Measurements from ENCODE around the gene NUP107. TPM values are rescaled to one million over a fixed set of nuclear protein-coding genes. Genes with fewer than 3 reads are reported as not detected.

Gene NUP107
- total RNA-seq, 1 experiment from 2014 or later, result 119 TPM

DNA sequence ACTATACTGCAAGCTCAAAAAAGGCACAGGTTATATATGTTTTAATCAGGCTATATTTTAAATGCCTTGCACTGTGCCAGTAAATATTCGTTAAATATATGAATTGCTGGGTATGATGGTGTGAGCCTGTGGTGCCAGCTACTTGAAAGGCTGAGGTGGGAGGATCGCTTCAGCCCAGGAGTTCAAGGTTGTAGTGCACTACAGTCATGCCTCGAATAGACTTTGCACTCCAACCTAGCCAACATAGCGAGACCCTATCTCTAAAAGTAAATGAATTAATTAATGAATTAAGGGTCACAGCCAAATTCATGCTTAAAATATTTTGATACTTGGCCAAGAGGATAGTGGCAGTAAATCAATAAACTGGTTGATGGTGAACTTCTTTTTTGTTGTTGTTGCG is 99.0 kb downstream of the NUP107 start:
- H3K27me3 ChIP-seq (replicated peaks; ENCODE audit: control insufficient read depth, insufficient read depth, low read length), result no peaks in the 10 kb centered on the region
- H3K9me3 ChIP-seq, result no peaks in the 10 kb centered on the region
- POLR2A ChIA-PET, result no interaction called here
- H3K36me3 ChIP-seq (ENCODE audit: control insufficient read depth, insufficient read depth, low read length), result no peaks in the 10 kb centered on the region
- intact Hi-C loops (cut with micrococcal nuclease; ENCODE audit: unreplicated experiment), result no loop called here
- Mint-ChIP-seq H3K9me3 (ENCODE audit: unreplicated experiment) (no peaks in the 10 kb centered on the region), H3K27ac (ENCODE audit: unreplicated experiment) (no peak overlapping the region), H3K4me3 (ENCODE audit: unreplicated experiment) (no peak overlapping the region), H3K4me1 (ENCODE audit: low read depth, unreplicated experiment) (peaks cover 27% of the 10 kb centered on the region), H3K27me3 (ENCODE audit: insufficient read depth, unreplicated experiment) (no peaks in the 10 kb centered on the region), H3K36me3 (ENCODE audit: insufficient read depth, unreplicated experiment) (no peaks in the 10 kb centered on the region)
- no TSS peak for BruUV-seq (replicated peaks)
- TF ChIP-seq, protein P1, sequence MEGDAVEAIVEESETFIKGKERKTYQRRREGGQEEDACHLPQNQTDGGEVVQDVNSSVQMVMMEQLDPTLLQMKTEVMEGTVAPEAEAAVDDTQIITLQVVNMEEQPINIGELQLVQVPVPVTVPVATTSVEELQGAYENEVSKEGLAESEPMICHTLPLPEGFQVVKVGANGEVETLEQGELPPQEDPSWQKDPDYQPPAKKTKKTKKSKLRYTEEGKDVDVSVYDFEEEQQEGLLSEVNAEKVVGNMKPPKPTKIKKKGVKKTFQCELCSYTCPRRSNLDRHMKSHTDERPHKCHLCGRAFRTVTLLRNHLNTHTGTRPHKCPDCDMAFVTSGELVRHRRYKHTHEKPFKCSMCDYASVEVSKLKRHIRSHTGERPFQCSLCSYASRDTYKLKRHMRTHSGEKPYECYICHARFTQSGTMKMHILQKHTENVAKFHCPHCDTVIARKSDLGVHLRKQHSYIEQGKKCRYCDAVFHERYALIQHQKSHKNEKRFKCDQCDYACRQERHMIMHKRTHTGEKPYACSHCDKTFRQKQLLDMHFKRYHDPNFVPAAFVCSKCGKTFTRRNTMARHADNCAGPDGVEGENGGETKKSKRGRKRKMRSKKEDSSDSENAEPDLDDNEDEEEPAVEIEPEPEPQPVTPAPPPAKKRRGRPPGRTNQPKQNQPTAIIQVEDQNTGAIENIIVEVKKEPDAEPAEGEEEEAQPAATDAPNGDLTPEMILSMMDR (IDR thresholded peaks at IDR 0.05; ENCODE audit: insufficient read depth in 1 of 2, low read depth in 1 of 2, low read length in 1 of 2, severe bottlenecking in 1 of 2, unreplicated experiment in 1 of 2), result no peak
- H3K4me1 ChIP-seq, result peaks cover 23% of the 10 kb centered on the region
- H3K4me3 ChIP-seq (ENCODE audit: low read depth, low read length), result no peak overlapping the region
- CTCF ChIA-PET, result no interaction called here
- DNase-seq, result no peak

DNA sequence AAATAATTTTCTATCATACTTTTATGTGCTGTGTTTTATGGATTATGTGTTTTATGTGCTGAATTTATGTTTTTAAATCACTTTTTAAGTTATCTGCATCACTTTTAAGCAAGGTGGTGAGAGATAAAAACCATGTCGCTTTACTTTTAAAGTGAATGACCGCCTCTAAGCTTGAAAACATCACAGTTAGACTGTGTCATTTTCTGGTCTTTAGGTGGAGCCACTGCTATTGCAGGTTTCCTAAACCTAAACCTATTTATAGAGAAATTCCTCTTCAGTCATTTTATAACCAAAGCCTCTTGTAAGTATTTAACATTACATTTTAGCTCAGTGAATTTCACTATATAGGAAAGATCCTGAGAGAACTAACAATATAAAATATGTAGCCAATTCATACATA is 100.2 kb downstream of the NUP107 start:
- TF ChIP-seq, protein P1 (IDR thresholded peaks at IDR 0.05; ENCODE audit: insufficient read depth in 1 of 2, low read depth in 1 of 2, low read length in 1 of 2, severe bottlenecking in 1 of 2, unreplicated experiment in 1 of 2), result peak in 1 of 2 experiments; percentile 13
- BruUV-seq (replicated peaks), result no TSS peak
- H3K4me3 ChIP-seq (ENCODE audit: low read depth, low read length), result no peak overlapping the region
- intact Hi-C loops (cut with micrococcal nuclease; ENCODE audit: unreplicated experiment), result loop anchor here (1.0 kb wide), 2 partner anchors 21 to 43 kb away; partner anchors contain the start of gene MDM2
- H3K27ac Mint-ChIP-seq (ENCODE audit: unreplicated experiment), result no peak overlapping the region
- peaks cover 23% of the 10 kb centered on the region for H3K4me1 ChIP-seq
- H3K36me3 Mint-ChIP-seq (ENCODE audit: insufficient read depth, unreplicated experiment), result no peaks in the 10 kb centered on the region
- H3K27me3 ChIP-seq (replicated peaks; ENCODE audit: control insufficient read depth, insufficient read depth, low read length), result no peaks in the 10 kb centered on the region
- H3K9me3 ChIP-seq, result no peaks in the 10 kb centered on the region
- no peaks in the 10 kb centered on the region for H3K27me3 Mint-ChIP-seq (ENCODE audit: insufficient read depth, unreplicated experiment)
- POLR2A ChIA-PET, result interaction anchor here (0.6 to 1.4 kb wide), 2 partner anchors 21 to 30 kb away, joined by 4 to 9 read pairs; partner anchors contain the start of gene MDM2
- no peaks in the 10 kb centered on the region for H3K36me3 ChIP-seq (ENCODE audit: control insufficient read depth, insufficient read depth, low read length)
- H3K4me3 Mint-ChIP-seq (ENCODE audit: unreplicated experiment), result peak overlapping the region; percentile 61
- peaks cover 27% of the 10 kb centered on the region for H3K4me1 Mint-ChIP-seq (ENCODE audit: low read depth, unreplicated experiment)
- H3K9me3 Mint-ChIP-seq (ENCODE audit: unreplicated experiment), result no peaks in the 10 kb centered on the region
- no peak for DNase-seq
- CTCF ChIA-PET, result interaction anchor here (0.7 to 1.4 kb wide), 4 partner anchors 20 to 549 kb away, joined by 3 to 7 read pairs (median 6); no protein-coding TSS in a partner anchor

GRCh38 chr12:68788554-68789143 is 101.9 kb downstream of the NUP107 start:
- TF ChIP-seq, protein P1 (IDR thresholded peaks at IDR 0.05; ENCODE audit: insufficient read depth in 1 of 2, low read depth in 1 of 2, low read length in 1 of 2, severe bottlenecking in 1 of 2, unreplicated experiment in 1 of 2), result no peak
- no peaks in the 10 kb centered on the region for H3K36me3 Mint-ChIP-seq (ENCODE audit: insufficient read depth, unreplicated experiment)
- no peak overlapping the region for H3K4me3 Mint-ChIP-seq (ENCODE audit: unreplicated experiment)
- H3K4me1 Mint-ChIP-seq (ENCODE audit: low read depth, unreplicated experiment), result peaks cover 23% of the 10 kb centered on the region
- Histone ChIP-seq H3K9me3 (no peaks in the 10 kb centered on the region), H3K4me3 (ENCODE audit: low read depth, low read length) (no peak overlapping the region), H3K4me1 (peaks cover 29% of the 10 kb centered on the region), H3K36me3 (ENCODE audit: control insufficient read depth, insufficient read depth, low read length) (no peaks in the 10 kb centered on the region), H3K27me3 (replicated peaks; ENCODE audit: control insufficient read depth, insufficient read depth, low read length) (no peaks in the 10 kb centered on the region)
- no peaks in the 10 kb centered on the region for H3K27me3 Mint-ChIP-seq (ENCODE audit: insufficient read depth, unreplicated experiment)
- DNase-seq, result no peak
- BruUV-seq (replicated peaks), result no TSS peak
- ChIA-PET POLR2A (no interaction called here), CTCF (no interaction called here)
- no peaks in the 10 kb centered on the region for H3K9me3 Mint-ChIP-seq (ENCODE audit: unreplicated experiment)
- no peak overlapping the region for H3K27ac Mint-ChIP-seq (ENCODE audit: unreplicated experiment)
- intact Hi-C loops (cut with micrococcal nuclease; ENCODE audit: unreplicated experiment), result loop anchor here (1.0 kb wide), 1 partner anchor 16 kb away; no protein-coding TSS in a partner anchor
